Measurements from ENCODE around the gene TSPAN13. TPM values are rescaled to one million over a fixed set of nuclear protein-coding genes. Genes with fewer than 3 reads are reported as not detected.

The TSPAN13 gene
- total RNA-seq, 3 donors from 2014 or later: 10.2 to 73.8 (median 42.6) TPM

DNA sequence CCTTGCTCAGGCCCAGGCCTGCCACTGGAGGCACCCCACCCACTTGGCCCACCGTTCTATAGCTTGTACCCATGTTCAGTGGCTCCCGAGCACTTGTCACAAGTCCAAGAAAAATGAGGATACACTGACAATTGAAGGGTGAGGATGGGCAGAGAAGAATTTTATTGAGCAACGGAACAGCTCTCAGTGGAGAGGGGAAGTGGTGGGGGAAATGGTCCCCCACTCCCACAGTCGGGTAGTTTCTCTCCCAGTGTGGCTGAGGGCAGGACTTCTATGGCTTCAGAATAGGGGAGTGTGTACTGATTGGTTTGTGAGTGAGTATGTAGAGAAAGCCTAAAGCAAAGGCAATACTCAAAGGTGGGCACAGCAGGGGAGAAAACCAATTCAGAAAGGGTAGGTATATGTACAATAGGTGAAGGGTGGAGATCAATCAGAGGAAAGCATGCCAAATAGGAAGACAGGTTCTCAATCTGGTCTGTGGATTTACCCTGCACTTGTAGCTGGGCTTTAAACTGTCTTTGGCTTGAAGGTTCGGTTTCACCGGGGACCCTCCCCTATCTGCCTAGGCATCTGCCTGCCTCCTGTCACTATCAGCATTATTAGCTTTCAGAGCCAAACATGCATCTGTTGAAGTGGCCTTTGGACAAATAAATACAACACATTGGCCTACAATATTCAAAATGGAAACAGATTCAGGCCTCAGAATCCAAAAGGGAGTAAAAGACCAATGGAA, 8.9 kb upstream of the TSPAN13 start:
- H3K27ac ChIP-seq: peak overlapping the region in 1 of 2 donors; percentile 22
- DNase-seq (ENCODE audit: low spot score in 2 of 2): no peak
- H3K4me3 ChIP-seq: no peak overlapping the region
- intact Hi-C loops (cut with DNase I; ENCODE audit: low total_unique reads): no loop called here
- H3K36me3 ChIP-seq: no peaks in the 10 kb centered on the region
- TF ChIP-seq POLR2AphosphoS5 (IDR thresholded peaks at IDR 0.05) (no peak), POLR2A (IDR thresholded peaks at IDR 0.05) (no peak)
- TF ChIP-seq, protein P1, sequence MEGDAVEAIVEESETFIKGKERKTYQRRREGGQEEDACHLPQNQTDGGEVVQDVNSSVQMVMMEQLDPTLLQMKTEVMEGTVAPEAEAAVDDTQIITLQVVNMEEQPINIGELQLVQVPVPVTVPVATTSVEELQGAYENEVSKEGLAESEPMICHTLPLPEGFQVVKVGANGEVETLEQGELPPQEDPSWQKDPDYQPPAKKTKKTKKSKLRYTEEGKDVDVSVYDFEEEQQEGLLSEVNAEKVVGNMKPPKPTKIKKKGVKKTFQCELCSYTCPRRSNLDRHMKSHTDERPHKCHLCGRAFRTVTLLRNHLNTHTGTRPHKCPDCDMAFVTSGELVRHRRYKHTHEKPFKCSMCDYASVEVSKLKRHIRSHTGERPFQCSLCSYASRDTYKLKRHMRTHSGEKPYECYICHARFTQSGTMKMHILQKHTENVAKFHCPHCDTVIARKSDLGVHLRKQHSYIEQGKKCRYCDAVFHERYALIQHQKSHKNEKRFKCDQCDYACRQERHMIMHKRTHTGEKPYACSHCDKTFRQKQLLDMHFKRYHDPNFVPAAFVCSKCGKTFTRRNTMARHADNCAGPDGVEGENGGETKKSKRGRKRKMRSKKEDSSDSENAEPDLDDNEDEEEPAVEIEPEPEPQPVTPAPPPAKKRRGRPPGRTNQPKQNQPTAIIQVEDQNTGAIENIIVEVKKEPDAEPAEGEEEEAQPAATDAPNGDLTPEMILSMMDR (IDR thresholded peaks at IDR 0.05): no peak
- H3K27me3 ChIP-seq: no peaks in the 10 kb centered on the region
- H3K4me1 ChIP-seq: no peaks in the 10 kb centered on the region
- no peaks in the 10 kb centered on the region for H3K9me3 ChIP-seq

DNA sequence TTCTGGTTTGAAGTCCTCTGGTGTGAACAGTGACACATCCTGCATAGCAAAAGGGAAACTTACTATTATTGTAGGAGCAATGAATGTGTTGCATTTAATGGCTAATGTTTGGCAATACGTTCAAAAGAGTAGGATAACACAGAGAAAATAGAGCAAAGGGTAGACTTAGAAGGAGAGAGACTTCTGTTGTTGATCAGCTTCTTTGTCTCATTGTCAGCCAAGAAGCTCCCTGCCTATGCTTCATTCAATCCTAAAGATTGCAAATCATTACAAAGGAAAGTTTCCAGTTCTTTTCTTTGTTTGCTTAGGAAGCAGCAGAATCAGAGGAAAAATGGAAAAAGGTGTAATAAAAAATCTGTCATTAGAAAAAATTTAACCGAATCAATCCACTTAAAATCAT, 7.9 kb upstream of the TSPAN13 start:
- no peak overlapping the region for H3K27ac ChIP-seq
- no peaks in the 10 kb centered on the region for H3K36me3 ChIP-seq
- intact Hi-C loops (cut with DNase I; ENCODE audit: low total_unique reads): no loop called here

DNA sequence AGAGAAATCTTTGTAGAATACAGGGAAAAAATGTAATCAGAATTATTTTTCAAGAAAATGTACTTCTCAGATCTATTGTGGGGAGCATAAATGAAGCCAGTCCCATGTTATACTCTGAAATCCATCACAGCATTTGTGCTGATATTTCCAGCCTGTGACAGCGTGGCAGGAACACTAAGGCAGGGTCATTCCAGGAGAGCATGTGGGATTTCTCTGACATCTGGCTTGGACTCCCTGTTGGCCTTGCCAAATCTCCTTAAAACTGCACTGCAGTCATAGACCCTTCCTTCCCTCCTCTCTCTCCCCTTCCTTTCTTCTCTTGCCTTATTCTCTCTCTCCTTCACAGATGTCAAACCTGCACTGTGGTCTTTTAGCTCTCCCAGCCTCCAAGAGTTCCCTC, 6.5 kb upstream of the TSPAN13 start:
- no peak for TF ChIP-seq POLR2A (IDR thresholded peaks at IDR 0.05)
- TF ChIP-seq, protein P1 (IDR thresholded peaks at IDR 0.05): no peak
- no peak for TF ChIP-seq POLR2AphosphoS5 (IDR thresholded peaks at IDR 0.05)
- no peak overlapping the region for H3K4me3 ChIP-seq
- DNase-seq (ENCODE audit: low spot score in 2 of 2): no peak
- H3K27me3 ChIP-seq: no peaks in the 10 kb centered on the region
- H3K9me3 ChIP-seq: no peaks in the 10 kb centered on the region
- intact Hi-C loops (cut with DNase I; ENCODE audit: low total_unique reads): no loop called here
- no peak overlapping the region for H3K27ac ChIP-seq
- no peaks in the 10 kb centered on the region for H3K36me3 ChIP-seq
- H3K4me1 ChIP-seq: no peaks in the 10 kb centered on the region

More for the DNA sequence above, 7.9 kb upstream of the TSPAN13 start:
- no peak overlapping the region for H3K4me3 ChIP-seq
- no peaks in the 10 kb centered on the region for H3K9me3 ChIP-seq
- no peaks in the 10 kb centered on the region for H3K27me3 ChIP-seq
- no peak for DNase-seq (ENCODE audit: low spot score in 2 of 2)
- TF ChIP-seq, protein P1 (IDR thresholded peaks at IDR 0.05): no peak
- no peaks in the 10 kb centered on the region for H3K4me1 ChIP-seq

DNA sequence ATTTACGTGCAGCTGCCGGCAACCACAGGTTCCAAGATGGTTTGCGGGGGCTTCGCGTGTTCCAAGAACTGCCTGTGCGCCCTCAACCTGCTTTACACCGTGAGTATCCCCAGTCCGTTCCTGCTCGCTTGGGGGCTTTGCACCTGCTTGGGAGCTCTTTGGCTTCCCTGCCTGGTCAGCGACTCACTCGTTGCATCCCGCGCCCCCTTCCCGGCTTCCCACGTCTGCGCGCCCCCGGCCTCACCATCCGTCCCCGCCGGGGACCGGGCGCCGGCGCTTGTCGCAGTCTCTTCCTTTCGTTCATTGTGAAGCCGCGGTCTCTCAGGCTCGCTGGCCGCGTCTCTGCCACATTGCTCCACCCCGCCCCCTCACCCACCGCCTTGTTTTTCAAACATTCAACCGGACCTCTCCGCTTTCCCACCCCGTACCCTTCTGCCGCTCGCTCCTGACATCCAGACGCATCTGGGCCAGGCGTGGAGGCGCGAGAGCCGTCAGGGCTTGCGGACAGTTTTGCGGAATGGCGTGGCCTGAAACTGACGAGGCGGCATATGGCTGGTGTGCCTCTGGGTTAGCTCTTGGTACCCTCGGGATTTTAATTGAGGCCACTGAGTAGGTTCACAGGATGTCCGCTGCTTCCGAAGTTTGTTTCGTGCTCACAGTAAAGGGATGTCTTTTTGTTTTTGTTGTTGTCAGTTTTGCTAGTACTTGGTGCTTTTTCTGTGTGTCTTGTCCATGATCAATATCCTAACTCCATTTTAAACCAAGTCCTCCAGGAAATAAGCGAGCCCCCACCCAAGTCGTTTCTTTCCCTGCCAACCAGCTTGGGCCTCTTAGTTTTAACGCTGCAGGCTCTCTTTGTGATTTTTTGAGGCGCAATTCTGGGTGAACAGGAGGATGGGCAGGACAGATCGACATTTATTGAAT, 639 bp downstream of the TSPAN13 start:
- H3K27me3 ChIP-seq: no peaks in the 10 kb centered on the region
- intact Hi-C loops (cut with DNase I; ENCODE audit: low total_unique reads): no loop called here
- peak; percentile 27 to 52 for DNase-seq (ENCODE audit: low spot score in 2 of 2)
- H3K4me3 ChIP-seq: peak overlapping the region; percentile 45 to 81 (median 68)
- H3K27ac ChIP-seq: peak overlapping the region; percentile 74 to 85
- no peaks in the 10 kb centered on the region for H3K4me1 ChIP-seq
- no peaks in the 10 kb centered on the region for H3K9me3 ChIP-seq
- H3K36me3 ChIP-seq: no peaks in the 10 kb centered on the region
- TF ChIP-seq POLR2AphosphoS5 (IDR thresholded peaks at IDR 0.05) (no peak), POLR2A (IDR thresholded peaks at IDR 0.05) (no peak)

DNA sequence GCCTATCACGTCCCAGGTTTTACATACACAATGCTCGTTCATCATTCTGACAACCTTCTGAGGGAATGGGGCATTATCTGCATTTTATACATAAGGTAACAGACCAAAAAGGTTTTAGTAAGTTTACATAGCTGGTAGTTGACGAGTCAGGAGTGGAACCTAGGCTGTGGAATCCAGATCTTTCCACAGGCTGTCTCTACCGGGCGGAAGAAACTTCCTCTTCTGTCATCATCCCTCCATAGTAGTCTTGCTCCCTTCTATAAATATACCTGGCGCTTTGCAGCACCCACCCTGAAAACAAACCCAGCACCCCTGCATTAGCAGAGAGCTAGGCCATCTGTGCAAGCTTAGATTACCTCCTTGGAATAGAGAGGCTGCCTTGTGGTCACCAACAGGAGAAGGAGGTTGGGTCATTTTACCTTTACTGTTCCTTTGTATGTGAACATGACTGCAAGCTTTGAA, 1.3 kb downstream of the TSPAN13 start:
- peak overlapping the region; percentile 45 to 81 (median 68) for H3K4me3 ChIP-seq
- no peak for TF ChIP-seq POLR2A (IDR thresholded peaks at IDR 0.05)
- no peak for TF ChIP-seq POLR2AphosphoS5 (IDR thresholded peaks at IDR 0.05)
- TF ChIP-seq, protein P1 (IDR thresholded peaks at IDR 0.05): no peak

More for the DNA sequence above, 1.3 kb downstream of the TSPAN13 start:
- DNase-seq (ENCODE audit: low spot score in 2 of 2): no peak
- H3K9me3 ChIP-seq: no peaks in the 10 kb centered on the region
- H3K27ac ChIP-seq: peak overlapping the region; percentile 74 to 85
- no peaks in the 10 kb centered on the region for H3K27me3 ChIP-seq
- H3K4me1 ChIP-seq: no peaks in the 10 kb centered on the region
- intact Hi-C loops (cut with DNase I; ENCODE audit: low total_unique reads): no loop called here
- H3K36me3 ChIP-seq: no peaks in the 10 kb centered on the region
